GM18868 (cell line): ENCODE measurements around the gene ARSI.

ENCODE experiments used
- ATAC-seq: cut with Tn5 transposase; IDR thresholded peaks from one replicate; pipeline ENCODE4 v1.9.1; 2021; ENCODE audit warnings: mild to moderate bottlenecking, moderate library complexity; ENCODE audit not compliant: unreplicated experiment

Gene ARSI

DNA sequence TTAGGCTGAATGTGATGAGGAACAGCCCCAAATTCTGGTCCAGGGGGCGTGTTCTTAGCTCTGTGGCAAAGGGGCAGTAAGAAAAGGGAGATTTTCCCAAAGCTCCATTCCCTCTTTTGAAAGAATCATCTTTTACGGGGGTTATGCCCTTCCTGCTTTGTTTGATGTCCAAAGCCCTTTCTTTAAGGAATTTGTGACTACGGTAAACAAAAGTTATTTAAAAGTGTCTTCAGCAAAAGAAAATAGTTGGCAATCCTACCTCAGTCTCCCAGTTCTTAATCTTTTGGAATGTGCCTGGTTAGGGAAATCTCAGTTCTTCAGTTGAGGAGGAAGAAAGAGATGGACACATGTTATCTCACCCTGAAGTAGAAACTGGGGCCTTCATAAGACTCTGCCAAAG, 24.4 kb upstream of the ARSI start:
- ATAC-seq, result no peak

GRCh38 chr5:150326707-150327106, 24.0 kb upstream of the ARSI start:
- no peak for ATAC-seq

DNA sequence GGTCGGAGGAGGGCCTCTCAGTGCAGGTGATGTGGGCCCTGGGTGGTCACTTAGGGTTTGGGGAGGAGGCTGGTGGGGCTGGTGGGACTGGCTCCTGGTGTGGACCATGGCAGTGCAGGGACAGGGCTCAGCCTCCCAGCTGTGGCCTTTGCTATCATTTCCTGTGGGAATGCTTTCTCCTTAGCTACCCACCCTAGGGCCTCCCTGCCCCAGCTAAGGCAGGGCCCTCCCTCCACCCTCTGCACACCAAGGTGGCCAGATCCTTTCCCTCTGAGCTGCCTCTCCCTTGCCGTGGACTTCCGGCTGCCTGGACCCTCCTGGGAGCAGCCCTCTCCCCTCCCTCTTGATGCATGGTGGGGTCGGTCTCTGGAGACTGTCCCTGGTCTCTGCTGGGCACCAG, 22.7 kb upstream of the ARSI start:
- no peak for ATAC-seq

DNA sequence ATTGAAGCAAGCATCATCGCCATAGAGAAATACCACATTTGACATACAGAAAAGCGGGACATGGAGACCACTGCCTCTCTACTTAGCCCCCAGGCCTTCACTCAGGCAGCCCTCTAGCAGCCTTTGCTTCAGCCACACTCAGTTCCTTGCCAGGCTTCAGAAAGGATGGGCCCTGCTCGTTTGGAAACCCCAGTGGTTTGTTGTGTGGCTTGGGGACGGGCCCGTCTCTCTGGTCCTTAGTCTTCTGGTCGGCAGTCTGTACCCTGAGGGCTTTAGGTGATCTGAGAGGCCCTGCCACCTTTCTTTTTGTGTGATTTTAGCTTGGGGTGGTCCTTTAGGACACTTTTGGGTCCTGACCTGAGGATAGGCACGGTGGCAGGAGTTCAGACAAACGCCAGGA, 21.1 kb upstream of the ARSI start:
- no peak for ATAC-seq

DNA sequence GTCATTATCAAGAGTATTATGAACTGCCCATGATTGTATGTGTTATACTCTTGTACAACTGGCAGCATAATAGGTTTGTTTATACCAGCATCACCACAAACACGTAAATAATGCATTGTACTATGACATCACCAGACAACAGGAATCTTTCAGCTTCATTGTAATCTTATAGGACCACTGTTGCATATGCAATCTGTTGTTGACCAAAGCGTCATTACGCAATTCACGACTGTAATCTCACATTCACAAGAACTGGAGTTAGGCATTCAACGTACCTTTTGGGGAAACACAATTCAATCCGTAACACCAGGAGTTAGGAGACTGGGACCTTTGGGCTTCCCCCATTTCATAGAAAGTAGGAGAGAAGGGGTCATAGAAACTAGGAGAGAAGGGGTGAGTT, 20.4 kb upstream of the ARSI start:
- no peak for ATAC-seq

DNA sequence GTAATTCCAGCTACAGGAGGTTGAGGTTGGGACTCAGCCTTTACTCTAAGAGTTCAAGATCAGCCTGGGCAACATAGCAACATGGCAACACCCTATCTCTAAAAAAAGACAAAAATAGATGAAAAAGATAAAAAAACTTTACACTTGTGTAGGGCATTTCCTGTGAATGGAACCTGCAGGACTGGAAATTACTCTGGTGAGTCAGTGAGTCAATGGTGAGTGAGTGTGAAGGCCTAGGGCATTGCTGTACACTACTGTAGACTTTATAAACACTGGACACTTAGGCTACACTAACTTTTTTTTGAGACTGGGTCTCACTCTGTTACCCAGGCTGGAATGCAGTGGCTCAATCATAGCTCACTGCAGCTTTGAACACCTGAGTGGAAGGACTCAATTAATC, 19.5 kb upstream of the ARSI start:
- no peak for ATAC-seq

DNA sequence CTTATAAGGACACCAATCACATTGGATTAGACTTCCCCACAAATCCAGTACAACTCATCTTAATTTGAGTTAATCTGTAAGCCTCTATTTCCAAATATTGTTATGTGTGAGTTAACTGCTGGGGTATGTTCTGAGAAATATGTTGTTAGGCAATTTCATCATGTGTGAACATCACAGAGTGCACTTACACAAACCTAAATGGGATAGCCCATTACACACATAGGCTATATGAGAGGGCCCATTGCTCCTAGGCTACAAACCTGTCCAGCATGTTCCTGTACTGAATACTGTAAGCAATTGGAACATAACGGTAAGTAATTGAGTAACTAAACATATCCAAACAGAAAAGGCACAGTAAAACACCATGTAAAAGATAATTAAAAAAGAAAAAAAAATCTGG, 19.1 kb upstream of the ARSI start:
- no peak for ATAC-seq

DNA sequence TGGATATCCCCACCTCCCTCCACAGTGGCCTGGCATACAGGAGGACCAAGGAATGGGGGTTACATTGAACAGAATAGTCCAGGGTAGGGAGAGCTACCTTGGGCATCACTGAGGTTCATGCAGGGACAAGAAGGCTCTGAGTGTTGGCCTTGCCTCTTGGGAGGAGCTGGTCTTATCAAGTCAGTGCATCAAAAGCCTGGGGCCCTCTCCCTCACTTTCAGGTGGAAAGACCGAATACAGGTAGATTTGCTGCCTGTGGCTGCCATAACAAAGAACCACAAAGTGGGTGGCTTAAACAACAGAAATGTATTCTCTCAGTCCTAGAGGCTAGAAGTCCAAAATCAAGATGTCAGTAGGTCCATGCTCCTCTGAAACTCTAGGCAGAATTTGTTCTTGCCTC, 18.5 kb upstream of the ARSI start:
- no peak for ATAC-seq

GRCh38 chr5:150320044-150320613, 17.4 kb upstream of the ARSI start:
- no peak for ATAC-seq

DNA sequence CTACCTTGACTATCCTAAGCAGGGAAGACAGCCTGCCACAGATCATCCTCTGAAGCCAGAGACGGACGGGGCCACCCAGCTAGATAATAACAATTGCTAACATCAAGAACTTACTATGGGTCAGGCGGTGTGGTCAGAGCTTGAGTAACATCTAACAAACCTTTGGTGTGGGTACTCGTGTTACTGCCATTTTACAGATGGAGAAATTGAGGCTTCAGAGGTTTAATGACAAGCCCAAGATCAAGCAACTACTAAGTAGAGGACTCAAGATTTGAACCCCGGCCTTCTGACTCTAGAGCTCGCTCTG, 16.7 kb upstream of the ARSI start:
- ATAC-seq, result no peak

DNA sequence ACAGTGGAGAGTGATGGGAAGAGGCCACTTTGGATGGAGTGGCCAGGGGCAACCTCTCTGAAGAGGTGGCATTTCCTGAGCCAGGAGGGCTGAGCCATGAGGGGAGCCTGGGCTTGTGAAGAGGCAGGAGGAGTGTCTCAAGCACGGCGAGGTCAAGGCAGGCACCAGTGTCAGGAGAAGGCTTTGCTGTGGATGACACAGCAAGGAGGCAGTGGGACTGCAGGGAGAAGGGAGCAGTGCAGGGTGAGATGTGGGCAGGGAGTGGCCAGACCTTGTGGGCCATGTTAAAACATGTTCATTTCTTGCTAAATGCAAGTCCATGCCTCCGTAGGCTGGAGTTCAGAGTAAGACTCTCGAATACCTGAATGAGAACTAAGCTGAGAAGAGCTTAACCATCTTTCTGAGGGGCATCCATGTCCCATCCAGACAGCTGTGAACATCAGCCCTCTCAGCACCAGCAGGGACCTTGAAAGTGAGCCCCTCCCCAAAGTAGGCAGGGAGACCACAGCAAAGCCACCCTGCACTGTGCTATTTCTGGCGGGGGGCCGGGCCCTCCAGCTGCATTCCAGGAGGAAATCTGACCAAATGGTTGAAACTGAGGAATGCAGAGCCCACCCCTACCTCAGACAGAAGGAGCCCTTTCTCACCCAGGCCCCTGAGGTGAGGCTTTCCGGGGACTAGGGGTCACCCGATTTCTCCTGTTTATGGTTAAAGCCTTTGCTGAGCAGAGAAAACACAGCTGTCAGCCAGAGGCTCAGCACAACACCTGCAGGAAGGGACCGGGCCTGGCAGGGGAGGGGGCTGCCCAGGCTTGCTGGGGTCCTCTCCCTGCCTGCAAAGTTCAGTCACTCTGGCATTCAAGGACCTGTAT, 16.1 kb upstream of the ARSI start:
- ATAC-seq, result no peak

DNA sequence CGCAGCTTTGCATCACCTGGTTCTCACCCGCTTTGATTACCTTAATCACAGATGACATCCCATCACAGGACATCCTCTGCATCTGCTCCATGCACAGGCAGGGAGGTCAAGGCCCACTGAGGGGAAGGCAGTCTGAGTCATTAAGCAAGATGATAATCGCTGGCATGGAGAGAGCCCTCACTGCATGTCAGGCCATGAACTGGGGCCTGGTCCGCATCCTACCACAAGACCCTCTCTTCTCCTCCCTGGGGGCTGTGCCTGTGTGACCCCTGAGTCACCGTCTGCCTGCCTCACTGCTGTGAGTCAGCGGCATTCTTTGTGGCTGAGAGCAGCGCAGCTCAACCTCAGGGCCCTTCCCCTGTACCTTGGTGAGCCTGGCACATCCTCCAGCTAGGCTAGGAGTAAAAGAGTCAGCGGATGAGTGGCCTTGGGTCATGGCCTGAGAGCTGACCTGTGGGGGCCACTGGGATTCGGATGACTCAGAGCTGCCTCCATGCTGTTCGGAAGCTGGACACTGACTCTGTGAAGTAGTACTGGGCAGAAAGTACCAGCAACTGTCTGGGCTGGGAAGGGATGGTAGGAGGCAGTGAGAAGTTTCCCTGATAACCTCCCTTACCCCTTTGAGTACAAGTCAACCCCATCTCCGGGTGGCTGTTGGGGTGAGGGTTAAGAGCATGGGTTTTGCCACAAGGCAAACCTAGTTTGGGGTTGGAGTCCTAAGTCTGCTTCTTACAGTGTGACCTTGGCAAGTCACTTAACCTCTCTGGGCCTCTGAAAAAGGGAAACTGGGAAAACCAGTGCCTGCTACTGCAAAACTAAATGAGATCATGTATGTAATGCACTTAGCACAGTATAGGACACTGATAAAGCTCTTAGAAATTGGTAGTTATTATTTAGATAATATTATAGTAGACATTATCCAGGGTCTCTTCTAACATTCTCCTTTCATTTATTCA, 14.6 kb upstream of the ARSI start:
- ATAC-seq, result no peak

GRCh38 chr5:150316320-150316719, 13.6 kb upstream of the ARSI start:
- no peak for ATAC-seq

DNA sequence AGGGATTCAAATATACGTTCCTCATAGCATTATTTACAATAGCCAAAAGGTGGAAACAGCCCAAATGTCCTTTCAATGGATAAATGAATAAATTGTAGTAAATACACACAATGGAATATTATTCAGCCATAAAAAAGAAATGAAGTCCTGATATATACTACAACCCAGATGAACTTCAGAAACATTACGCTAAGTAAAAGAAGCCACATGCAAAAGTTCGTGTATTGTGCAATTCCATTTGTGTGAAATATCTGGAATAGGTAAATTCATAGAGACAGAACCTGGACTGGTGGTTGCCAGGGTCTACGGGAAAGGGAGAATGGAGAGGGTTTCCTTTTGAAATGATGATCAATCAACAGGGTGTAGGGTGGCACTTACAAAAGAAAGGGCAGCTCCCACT, 12.5 kb upstream of the ARSI start:
- ATAC-seq, result no peak

- no peak for ATAC-seq
Measured at GRCh38 chr5:150313921-150314716, 11.4 kb upstream of the ARSI start.

- no peak for ATAC-seq
Measured at GRCh38 chr5:150313501-150313900, 10.8 kb upstream of the ARSI start.

DNA sequence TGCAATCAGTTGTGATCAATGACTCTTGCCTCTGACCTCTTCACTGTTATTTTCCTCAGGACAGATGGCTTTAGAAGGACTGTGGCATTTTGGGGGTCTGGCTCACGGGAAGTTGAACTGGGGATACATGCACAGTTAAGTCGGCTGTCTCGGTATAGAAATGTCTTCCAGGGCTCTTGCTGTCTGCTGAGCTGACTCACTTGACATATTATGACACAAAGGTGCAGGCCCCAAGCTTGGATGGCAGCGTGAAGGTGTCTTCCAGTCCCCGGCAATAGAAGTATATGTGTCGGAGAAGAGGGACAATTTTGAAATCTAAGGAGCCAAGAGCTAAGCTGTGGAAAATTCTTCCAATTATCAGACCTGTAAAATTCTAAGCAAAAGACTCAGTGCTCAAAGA, 9.8 kb upstream of the ARSI start:
- ATAC-seq, result no peak

DNA sequence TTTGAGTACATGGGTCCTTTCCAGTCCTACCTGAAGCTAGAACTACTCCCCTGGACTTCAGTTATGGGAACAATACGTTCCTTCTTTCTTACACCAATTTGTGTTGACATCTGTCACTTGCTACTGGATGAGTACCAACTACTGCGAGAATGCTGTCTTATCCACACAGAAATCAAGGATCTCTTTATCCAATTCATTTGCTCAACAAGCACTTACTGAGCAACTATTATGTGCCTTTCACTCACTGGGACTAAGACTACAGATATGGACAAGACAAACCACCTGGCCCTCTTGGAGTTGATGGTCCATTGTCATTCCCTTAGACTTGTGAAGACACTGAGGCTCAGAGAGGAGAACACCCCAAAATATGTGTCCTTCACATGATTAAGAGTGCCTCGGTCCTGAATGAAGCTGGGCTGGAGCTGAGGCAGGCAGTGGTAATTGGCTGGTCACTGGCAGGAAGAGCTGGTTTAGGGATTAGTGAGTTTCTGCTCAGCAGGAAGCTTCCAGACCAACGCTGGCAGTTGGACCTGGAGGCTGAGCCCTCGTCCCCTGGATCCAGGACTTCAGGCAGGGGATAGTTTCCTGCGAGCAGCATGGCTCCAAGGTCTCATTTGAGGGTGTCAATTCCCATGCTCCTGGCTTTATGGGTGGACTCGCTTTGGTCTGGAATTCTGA, 8.4 kb upstream of the ARSI start:
- no peak for ATAC-seq

DNA sequence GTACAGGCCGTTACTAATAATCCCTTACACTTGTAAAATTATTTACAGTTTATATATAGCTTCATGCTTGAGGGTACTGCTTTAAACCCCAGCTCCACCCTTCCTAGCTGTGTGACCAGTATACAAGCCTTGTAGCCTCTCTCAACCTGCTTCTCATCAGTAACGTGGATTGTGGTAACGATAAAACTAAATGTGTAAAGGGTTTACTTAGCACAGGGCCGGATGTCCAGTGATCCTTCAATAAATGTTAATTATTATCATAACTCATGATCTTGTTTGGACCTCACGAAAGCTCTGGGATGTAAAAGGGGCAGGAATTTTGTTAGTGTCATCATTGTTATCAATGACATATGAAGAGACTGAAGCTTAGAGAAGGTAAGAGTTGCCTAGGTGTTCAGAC, 7.5 kb upstream of the ARSI start:
- ATAC-seq, result no peak

DNA sequence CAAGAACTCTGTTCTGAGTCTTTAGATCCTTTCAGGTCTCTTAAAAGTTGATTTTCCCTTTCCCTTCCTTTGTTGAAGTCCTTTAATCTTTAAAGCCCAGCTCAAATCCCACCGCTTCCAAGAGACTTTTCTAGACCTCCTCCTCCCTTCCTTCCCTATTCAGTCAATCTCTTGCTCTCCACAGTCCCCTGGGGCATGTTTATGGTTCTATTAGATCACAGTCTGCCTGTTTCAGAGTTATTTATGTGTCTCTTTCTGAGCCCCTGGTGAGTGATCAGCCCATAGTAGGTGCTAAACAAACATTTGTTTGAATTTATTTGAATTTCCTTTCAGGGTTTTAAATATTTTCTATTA, 7.2 kb upstream of the ARSI start:
- no peak for ATAC-seq
